ENCODE data around the gene ACP5.

Gene ACP5

DNA sequence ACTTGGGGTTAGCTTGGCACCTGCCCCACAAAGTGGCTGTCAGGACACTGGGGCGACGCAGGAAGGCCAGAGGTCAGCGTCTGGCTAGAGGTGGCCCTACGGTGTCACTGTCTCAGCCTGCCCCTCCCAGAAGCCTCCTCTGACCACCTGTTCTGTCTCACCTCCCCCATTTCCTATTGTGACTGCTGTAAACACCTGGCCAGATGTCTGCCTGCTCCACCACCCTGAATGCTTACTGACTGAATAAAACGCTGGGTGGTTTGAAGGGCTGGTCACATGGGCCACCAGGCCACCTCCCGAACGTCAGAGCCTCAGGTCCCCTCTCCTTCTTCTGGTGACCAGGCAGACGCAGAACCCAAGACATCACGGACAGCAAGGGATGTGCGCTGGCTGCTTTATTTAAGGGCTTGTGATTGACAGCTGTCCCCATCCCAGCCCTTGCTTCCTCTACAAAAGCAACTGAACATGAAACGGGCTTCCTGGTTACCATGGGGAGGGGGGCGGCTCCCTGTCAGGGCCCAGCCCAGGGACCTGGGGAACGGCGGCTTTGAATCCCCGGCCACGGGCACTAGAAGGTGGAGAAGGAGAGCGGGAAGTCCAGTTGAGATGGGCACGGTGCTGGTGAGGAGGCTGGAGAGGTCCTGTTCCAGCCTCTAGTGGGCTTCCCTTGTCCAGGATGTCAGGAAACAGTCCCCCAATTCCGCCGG is 24.6 kb downstream of the ACP5 start:
- no peak overlapping the region for H3K27ac ChIP-seq
- TF ChIP-seq ZFX (IDR thresholded peaks at IDR 0.05): no peak

- TF ChIP-seq ZFX (IDR thresholded peaks at IDR 0.05): no peak
- TF ChIP-seq, protein P1, sequence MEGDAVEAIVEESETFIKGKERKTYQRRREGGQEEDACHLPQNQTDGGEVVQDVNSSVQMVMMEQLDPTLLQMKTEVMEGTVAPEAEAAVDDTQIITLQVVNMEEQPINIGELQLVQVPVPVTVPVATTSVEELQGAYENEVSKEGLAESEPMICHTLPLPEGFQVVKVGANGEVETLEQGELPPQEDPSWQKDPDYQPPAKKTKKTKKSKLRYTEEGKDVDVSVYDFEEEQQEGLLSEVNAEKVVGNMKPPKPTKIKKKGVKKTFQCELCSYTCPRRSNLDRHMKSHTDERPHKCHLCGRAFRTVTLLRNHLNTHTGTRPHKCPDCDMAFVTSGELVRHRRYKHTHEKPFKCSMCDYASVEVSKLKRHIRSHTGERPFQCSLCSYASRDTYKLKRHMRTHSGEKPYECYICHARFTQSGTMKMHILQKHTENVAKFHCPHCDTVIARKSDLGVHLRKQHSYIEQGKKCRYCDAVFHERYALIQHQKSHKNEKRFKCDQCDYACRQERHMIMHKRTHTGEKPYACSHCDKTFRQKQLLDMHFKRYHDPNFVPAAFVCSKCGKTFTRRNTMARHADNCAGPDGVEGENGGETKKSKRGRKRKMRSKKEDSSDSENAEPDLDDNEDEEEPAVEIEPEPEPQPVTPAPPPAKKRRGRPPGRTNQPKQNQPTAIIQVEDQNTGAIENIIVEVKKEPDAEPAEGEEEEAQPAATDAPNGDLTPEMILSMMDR (conservative IDR thresholded peaks at IDR 0.05): no peak; the same call in 1 of the 2 replicates
- H3K27ac ChIP-seq: no peak overlapping the region
Observed at GRCh38 chr19:11551603-11552235, 25.7 kb downstream of the ACP5 start.

GRCh38 chr19:11550265-11550664 is 27.2 kb downstream of the ACP5 start:
- TF ChIP-seq ZFX (IDR thresholded peaks at IDR 0.05): no peak
- TF ChIP-seq, protein P1 (conservative IDR thresholded peaks at IDR 0.05): no peak
- H3K27ac ChIP-seq: no peak overlapping the region

GRCh38 chr19:11549386-11549953 is 28.0 kb downstream of the ACP5 start:
- TF ChIP-seq, protein P1 (conservative IDR thresholded peaks at IDR 0.05): no peak
- no peak for TF ChIP-seq ZFX (IDR thresholded peaks at IDR 0.05)
- no peak overlapping the region for H3K27ac ChIP-seq

- H3K27ac ChIP-seq: no peak overlapping the region
- TF ChIP-seq ZFX (IDR thresholded peaks at IDR 0.05): no peak
- TF ChIP-seq, protein P1 (conservative IDR thresholded peaks at IDR 0.05): no peak
Observed at GRCh38 chr19:11547929-11548700, 29.3 kb downstream of the ACP5 start.

GRCh38 chr19:11541238-11541637 is 36.2 kb downstream of the ACP5 start:
- TF ChIP-seq, protein P1 (conservative IDR thresholded peaks at IDR 0.05): no peak
- no peak overlapping the region for H3K27ac ChIP-seq

DNA sequence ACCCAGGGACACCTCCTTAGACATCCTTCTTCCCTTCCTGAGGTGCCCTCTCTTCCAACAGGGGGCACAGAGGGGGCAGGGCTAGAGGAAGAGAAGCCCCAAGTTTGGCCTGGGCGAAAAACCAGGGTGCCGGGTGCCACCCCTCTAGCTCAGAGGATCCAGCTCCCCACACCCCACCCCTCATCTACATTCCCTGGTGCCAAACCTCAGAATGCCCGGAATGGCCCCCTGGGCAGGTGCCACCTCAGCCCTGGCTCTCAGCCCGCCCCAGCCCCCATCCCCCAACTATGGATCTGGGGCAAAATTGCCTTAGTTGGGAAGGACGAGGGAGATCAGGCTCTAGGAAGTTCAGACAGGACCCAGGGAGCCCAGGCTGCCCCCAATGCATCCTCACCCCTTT is 36.8 kb downstream of the ACP5 start:
- no peak for TF ChIP-seq ZFX (IDR thresholded peaks at IDR 0.05)
- TF ChIP-seq, protein P1 (conservative IDR thresholded peaks at IDR 0.05): no peak
- H3K27ac ChIP-seq: no peak overlapping the region

Measured in C4-2B (cell line).